ENCODE data around the gene SMAD7. TPM values are rescaled to one million over a fixed set of nuclear protein-coding genes. Genes with fewer than 3 reads are reported as not detected.

The SMAD7 gene
- polyA plus RNA-seq, 3 donors: 61.8 to 68.2 (median 65.4) TPM

DNA sequence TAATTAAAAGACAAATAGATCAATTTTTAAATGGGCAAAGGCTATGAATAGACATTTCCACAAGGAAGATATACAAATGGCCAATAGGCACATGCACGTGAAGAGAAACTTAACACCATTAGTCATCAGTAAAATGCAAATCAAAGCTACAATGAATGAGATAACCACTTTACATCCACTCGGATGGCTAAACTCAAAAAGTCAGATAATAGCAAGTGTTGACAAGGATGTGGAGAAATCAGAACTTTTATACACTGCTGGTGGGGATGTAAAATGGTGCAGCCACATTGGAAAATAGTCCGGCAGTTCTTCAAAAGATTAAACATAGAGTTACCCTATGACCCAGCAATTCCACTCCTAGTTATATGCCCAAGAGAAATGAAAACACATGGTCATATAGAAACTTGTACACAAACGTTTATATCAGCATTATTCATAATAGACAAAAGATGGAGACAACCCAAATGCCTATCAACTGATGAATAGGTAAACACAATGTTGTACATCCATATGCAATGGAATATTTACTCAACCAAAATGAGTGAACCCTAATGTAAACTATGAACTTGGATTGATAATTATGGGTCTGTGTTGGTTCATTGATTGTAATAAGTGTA lies 51.1 kb downstream of the SMAD7 start:
- no peak for DNase-seq

DNA sequence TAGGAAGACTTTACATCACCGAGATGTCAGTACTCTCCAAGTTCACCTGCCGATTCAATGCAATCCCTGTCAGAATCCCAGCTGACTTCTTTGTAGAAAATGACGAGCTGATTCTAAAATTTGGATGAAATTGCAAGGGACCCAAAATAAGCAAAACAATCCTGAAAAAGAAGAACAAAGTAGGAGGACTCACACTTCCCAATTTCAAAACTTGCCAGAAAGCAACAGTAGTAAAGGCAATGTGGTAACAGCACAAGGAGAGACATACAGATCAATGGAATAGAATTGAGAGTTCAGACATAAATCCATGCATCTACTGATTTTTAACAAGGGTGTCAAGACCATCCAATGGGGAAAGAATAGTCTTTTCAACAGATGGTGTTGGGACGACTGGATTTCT lies 52.2 kb downstream of the SMAD7 start:
- no peak for DNase-seq

DNA sequence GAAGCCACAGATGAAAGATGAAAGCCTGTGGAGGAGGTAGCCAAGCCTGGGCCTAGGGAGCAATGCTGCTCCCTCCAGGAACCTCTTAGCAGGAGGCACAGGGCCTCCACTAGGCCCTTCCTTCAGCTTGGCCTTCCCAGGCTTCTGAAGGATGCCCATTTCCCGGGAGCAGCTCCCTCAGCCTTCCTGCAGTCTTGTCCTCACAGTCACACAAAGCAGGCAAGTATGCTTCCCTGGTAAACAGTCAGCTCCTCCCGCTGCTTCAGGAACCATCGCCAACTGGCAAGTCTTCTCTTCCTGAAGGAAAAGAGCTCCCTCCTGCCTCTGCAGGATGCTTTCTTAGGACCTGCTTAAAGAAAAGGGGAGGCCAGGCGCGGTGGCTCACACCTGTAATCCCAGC lies 53.2 kb downstream of the SMAD7 start:
- no peak for DNase-seq

DNA sequence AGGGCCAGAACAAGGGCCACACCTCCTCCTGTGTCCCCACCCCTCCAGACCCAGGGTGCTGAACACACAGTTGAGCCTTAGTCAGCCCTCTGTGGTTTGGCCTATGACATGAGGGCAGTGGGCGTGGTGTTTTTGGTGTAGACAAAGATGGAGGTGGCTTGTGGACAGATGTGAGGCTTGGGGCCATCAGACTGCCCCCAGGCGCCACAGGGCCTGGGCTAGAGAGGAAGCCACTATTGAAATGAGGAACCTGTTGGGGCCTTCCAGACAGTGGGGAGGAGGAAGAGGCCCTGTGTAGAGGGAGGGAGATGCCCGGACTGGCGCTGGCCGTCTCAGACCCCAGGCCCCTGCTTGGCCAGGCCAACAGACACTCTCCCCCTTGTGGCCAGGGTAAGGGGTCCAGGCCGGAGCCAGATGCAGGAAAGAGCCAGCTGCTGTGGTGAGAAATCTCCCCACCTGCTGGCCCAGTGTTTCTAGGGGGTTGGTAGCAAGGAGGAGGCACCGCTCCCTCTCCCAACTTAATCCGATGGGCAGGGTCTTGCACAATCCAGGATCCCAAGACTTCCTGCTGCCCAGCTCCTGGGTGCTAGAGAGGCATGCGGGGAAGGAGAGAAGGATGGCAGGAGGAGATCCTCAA lies 53.8 kb downstream of the SMAD7 start:
- DNase-seq: no peak

DNA sequence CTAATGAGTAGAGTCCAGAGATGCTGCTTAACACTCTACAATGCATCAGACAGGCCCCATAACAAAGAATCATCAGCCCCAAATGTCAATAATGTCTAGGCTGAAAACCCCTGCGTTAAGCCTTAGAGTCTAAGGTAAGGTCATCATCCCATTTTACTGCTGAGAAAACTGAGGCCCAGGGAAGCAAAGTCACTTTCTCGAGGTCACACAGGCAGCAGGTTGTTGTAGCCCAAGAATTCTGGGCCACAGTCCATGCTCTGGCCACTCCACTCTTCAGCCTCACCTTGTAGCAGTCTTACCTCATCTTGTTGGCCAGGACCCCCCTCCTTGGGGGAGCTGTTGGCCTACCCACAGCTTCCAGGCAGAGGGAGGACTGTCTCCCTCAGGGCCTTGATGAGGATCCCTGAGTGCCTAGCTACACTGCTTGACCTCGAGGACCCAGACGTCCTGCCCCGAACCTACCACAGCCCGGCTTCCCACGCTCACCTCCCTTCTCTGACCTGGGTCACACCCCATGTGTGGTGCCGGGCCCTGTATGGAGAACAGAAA lies 54.4 kb downstream of the SMAD7 start:
- DNase-seq: no peak

DNA sequence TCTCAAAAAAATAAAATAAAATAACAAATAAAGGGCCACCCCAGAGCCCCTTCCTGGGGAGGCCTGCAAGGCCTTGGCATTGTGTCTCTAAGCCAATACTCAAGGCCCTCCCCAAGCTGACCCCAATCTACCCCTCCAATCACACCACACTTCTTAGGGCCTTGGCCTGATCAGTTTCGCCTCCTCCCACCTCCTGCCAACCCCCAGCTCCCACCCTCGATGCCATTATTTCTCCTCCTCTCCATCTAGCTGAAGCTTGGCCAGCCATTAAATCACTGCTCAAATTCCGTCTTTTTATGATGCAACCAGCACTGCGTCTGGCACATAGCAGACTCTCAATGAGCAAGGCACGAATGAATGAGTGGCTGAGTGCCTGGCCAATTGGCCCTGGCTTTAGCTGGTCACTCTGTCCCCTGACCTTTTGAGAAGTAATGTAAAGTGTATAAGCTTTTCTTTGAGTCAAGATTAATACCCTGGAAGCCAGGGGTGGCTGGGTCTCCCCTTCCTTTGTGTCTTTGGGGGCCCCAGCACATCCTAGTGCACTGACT lies 55.9 kb downstream of the SMAD7 start:
- DNase-seq: no peak

DNA sequence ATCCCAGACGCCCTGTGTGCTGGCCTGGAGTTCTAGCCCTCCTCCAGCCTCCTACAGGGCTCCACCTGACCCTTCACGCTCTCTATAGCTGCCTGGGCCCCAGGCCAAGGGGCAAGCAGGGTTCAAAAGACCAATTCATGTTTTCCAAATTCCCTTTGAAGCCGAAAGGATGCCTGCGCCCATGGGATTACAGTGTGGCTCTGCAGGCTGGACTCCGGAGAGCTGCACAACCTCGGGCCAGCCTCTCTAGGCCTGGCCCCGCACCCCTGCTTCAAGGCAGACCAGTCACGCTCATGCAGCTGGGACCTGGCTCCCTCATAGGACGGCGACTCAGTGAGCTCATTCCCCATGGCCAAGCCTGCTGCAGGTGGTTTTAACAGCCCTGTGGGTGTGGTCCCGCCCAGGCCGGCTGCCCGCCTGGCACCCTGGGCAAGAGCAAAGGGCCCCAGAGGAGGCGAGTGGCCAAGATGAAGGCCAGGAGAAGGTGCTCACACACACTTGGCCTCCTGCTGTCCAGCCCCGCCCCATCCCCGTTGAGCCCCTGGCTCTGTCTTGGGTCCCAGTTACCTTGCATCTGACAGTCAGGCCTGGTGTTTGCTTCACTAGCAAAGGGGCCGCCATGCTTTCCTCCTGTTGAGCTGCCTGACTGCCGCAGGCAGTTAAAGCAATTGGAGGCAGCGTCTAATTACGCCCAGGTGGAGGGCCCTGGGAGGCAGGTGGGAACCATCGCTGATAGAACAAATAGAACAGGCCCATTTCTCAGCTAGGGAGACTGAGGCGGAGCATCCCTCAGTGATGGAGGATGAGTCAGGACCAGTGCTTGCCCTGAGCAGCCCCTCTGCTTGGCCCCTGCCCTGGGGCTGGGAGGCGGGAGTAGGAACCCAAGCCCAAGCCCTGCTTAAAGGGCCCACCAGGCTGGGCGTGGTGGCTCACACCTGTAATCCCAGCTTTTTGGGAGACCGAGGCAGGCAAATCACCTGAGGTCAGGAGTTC lies 56.9 kb downstream of the SMAD7 start:
- DNase-seq: no peak

DNA sequence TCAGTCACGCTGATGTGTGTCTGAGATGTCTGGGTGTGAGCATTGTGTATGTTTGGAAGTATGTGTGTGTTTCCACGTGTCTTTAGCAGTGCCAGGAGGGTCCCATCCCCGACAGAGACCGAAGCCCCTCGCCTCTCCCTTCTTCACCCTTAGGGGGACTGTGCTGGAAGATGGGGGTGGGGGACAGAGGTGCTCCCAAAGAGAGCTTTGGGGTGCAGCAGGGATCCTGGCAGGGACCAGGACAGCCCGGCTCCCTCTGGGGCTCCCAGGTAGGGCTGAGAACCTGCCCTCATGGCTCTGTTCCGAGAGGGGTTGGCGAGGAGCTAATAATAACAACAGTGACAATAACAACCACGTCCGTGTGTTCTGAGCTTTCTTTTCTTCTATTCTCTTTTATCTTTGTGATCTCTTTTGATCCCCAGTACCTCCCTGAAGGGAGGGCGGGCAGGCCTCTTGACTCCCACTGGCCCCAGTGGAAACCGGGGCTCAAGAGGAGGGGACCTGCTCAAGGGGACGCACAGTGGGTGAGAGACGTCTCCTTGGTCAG lies 57.6 kb downstream of the SMAD7 start:
- DNase-seq: no peak

DNA sequence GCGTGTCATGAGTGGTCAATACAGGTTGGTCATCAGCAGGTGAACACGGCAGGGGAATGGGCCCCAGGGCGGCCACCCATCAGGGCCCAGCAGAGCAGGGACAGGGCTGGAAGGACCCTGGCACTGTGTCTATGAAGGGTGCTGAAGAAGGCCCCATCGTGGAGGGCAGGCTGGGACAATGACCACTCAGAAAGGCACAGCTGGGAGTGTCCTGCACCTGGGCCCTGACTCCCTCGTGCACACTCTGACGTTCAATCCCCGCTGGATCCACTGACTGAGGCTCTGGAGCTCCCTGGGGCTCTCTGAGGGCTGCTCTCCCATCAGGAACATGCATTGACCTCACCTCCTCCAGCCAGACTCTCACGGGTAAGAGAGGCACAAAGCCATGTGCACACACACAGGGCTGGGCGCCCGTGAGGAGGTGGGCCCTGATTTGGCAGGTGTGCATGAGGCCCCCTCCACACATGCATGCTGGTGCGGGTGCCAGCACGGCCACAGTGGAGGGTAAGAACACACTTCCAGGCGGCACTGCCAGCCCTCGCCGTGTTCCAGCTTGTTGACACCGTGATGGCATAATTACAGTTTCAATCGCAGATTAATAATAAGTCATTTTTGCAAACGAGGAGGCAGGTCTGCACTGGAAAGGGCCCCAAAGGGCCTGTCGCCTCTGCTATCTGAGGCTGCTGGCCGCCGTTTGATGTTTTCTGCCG lies 58.5 kb downstream of the SMAD7 start:
- no peak for DNase-seq

DNA sequence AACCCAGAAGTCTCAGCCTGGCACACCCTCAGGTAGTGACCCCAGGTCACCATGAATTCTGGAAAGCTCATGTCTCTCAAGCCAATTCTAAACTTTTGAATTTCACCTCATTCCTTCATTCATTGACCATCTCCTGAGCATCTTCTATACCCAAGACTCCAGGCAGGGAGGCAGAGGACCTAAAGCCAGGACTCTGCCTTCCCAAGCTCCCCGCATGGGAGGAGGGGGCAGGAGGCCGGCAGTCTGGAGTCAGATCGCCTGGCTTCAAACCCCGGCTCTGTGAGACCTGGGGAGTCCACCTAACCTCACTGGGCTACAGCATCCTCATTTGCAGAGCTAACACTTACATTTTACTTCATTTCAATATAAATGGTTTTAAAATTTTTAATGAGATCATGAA lies 59.0 kb downstream of the SMAD7 start:
- DNase-seq: no peak

DNA sequence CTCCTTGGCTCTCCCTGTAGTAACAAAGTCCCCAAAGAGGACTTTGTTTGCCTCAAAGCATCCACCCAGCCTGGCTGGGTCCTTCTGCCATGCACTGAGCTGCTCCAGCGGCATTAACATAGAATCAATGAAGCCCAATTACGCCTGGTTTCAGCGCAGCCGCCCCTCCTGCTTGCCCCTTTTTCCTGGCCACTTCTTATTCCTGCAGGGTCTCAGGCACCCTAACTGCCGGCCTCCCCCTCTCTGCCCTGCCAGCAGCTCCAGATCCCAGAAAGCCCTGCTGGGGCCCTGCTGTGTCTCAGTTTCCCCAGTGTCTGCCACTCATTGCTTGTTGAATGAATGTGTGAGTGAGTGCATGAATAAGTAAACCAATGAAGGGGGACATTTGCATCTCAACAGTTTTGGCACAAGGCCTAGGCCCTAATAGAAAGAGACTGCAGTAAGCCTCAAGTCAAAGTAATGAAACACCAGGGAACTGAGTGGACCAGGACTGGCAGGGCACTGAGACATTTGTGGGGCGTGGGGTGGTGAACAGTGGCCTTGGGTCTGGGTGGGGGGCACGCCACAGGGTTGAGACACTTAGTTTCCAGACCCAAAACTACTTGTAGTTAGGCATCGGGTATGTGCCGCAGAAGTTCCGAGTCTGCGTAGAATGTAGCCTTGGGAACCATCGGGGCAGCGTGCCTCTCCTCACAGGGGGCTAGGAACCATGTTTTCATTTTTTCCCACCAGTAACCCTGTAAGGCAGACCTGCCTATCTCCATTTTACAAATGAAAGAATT lies 60.6 kb downstream of the SMAD7 start:
- no peak for DNase-seq

DNA sequence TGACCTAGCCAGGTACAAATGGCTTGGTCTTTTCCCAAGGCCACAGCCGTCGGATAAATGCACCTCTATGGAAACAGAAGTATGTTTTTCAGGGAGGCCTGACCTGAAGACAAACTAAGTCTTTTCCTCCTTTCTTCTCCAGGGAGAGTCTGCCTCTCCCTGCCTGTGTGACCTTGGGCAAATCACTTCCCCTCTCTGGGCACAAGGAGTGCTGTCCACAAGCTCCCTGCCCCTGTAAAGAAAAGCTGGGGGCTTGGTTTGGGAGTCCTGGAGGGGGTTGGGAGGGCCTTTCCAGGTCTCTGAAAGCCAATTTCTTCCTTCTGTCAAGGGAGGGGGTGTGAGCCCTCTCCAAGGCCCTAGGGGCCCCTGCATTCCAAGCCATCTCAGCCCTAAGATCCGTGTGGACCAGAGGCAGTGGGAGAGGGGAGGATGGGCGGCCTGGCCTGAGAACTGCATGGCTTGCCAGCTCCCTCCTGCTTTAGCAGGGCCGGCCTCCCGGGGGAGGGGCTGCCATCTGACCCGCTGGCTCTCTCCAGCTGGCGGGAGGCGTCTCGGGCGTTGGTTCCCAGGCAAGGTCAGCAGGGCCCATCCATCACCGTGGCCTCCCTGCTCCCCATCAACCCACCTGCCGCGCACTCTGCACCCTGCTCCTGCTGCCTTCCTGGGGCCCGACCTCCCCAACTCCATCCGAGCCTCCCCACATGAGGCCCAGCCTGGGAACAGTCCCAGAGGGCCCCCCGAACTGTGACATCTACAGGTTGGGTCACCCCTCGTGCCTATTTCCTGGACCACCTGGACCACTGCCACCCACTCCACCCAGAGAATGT lies 61.4 kb downstream of the SMAD7 start:
- DNase-seq: peak; percentile 71

DNA sequence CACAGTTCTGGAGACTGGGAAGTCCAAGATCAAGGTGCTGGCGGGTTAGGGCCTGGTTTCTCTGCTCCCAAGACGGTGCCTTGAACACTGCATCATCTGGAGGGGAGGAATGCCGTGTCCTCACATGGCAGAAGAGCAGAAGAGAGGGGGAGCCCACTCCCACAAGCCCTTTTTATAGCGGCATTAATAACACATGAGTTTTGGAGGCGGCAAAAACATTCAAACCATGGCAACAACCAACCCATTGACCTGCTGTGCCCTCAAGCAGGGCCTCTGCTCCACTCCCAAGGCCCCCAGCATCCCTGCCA lies 62.0 kb downstream of the SMAD7 start:
- DNase-seq: no peak

DNA sequence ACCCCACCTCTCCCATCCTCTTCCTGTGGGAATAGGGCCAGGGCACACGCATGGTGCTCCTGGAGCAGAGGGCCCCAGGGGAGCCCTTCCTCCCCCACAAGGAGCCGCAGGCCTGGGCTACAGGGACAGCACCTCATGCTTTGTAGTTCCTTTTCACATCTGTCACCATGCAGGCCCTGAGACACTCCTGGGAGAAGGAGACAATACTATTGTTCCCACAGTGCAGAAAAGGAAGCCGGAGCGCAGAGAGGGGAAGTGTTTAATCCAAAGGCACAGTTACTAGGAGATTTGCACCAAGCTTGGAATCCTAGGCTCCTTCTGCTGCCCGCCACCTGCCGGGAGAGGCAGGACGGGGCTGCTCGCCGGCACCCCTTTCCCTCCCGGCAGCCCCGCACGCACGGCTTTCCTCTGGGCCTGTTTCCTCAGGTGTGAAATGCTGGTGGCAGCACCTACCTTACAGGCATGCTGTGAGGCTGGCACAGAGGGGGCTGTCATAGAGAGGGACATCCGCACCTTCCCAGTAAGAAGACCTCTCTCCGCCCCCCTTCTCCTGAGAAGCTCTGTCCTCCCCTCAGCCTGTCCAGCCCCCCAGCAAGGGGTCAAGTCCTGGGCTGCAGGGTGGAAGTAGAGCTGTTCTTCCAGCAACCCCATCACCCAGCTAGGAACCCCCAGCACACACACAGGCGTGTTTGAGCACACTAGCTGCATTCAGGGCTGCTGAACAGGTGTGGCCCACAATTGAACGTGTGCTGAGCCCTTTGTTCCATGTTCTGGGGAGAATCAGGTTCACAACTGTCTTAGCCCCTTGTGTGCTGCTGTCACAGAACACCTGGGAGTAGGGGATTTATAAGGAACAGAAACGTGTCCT lies 62.6 kb downstream of the SMAD7 start:
- no peak for DNase-seq

DNA sequence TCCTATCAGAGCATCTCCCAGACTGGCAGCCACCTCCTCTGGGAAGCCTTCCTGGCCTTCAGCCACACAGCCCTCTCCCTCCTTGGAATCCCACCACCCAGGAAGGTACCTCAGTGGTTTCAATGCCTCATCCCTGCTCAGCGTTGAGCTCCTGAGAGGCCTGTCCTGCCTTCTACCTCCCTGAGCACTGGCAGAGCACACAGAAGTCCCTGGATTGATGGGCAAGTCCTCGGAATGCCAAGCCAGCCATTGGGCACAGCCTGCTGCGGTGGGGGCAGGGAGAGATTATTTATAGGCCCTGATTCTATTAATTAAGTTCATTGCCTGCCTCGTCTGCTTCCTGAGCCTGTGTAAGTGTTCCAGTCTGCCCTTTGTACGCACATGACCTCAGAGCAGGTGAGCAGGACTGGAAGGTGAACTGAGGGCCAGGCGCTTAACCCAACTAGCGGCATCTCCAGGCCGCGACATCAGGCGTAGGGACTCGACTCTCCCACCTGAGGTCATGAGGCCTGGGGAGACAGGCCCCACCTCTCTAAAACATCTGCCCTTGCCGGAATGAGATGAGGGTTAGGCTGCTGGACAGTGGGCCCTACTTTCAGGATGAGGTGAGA lies 63.4 kb downstream of the SMAD7 start:
- DNase-seq: no peak

DNA sequence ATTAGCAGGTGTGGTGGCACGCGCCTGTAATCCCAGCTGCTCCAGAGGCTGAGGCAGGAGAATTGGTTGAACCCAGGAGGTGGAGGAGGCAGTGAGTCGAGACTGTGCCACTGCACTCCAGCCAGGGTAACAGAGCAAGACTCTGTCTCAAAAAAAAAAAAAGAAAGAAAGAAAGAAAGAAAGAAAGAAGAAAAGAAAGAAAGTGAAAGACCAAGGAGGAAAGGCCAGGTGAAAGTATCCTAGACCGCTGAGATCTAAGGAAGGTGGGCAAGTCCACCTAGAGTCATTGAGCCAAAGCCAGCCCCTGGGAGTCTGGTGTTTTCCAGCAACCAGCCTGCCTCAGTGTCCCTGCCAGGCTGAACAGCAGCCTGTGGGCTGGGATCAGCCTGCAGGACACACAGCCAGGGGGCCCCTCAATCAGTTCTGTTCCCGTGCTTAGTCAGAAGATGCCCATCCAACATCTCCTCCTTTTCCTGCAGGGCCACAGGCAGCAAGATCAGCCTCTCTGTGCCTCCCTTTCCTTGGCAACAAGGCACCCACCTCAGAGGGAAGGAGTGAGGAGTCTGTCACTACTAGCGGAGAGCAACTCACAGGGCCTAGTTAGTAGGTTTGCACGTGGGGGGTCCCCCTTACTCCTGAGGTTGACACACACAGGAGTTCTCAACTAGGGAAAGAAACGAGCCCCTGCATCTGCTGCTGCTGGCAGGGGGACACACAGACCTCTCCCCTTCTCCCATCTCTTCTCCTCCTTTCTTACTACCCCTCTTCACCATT lies 64.1 kb downstream of the SMAD7 start:
- DNase-seq: no peak

DNA sequence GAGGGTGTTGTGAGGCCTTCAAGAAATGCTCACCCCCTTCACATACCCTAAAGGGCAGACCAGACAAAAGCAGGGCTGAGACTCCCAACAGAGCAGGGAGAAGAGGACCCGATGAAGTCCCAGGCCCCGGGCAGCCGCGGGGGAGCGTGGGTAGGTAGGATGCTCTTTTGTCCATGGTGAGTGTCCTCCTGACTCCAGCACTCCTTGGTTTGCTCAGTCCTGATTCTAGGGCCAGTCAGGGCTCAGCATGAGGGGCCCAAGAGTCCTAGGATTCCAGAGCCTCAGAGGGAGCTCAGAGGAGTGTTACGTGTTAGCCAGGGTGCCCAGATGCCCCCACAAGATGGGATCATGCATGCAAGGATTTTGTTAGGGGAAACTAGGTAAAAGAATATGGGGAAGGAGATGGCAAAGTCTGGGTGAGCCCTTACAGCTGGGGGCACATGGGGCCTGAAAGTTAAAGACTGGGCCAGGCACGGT lies 64.8 kb downstream of the SMAD7 start:
- DNase-seq: no peak

Measured in renal pelvis (tissue), 4 donors.